ENCODE data around the gene MACROD1.

GRCh38 chr11:64185693-64186491, 20.0 kb upstream of the MACROD1 start, which contains the start of gene STIP1:
- TF ChIP-seq TAF1 (IDR thresholded peaks at IDR 0.05; ENCODE audit: low read depth, low read length) (peak; percentile 93), POLR2A (IDR thresholded peaks at IDR 0.05; ENCODE audit: low read depth, low read length) (no peak)
